Measurements from ENCODE around the gene TOR1AIP1.

- TF ChIP-seq ZNF768 (tag by site-specific recombination; IDR thresholded peaks at IDR 0.05) (no peak), MZF1 (tag by site-specific recombination; IDR thresholded peaks at IDR 0.05; ENCODE audit: borderline replicate concordance) (no peak), ZNF350 (tag by site-specific recombination; IDR thresholded peaks at IDR 0.05) (no peak), CTCF (tag by site-specific recombination; IDR thresholded peaks at IDR 0.05) (no peak), REST (tag by site-specific recombination; IDR thresholded peaks at IDR 0.05) (no peak), ZBTB21 (tag by site-specific recombination; IDR thresholded peaks at IDR 0.05) (no peak), ZNF580 (tag by site-specific recombination; IDR thresholded peaks at IDR 0.05) (no peak), PRDM2 (tag by site-specific recombination; IDR thresholded peaks at IDR 0.05; ENCODE audit: borderline replicate concordance) (no peak)
Measured at GRCh38 chr1:179860652-179861051, 21.4 kb upstream of the TOR1AIP1 start.

Measured in HEK293 (cell line).